ENCODE results near the gene PRRX2. TPM values are rescaled to one million over a fixed set of nuclear protein-coding genes. Genes with fewer than 3 reads are reported as not detected.

The PRRX2 gene
- total and polyA plus RNA-seq, 4 donors: 0.03 to 0.08 TPM; not detected in 2

DNA sequence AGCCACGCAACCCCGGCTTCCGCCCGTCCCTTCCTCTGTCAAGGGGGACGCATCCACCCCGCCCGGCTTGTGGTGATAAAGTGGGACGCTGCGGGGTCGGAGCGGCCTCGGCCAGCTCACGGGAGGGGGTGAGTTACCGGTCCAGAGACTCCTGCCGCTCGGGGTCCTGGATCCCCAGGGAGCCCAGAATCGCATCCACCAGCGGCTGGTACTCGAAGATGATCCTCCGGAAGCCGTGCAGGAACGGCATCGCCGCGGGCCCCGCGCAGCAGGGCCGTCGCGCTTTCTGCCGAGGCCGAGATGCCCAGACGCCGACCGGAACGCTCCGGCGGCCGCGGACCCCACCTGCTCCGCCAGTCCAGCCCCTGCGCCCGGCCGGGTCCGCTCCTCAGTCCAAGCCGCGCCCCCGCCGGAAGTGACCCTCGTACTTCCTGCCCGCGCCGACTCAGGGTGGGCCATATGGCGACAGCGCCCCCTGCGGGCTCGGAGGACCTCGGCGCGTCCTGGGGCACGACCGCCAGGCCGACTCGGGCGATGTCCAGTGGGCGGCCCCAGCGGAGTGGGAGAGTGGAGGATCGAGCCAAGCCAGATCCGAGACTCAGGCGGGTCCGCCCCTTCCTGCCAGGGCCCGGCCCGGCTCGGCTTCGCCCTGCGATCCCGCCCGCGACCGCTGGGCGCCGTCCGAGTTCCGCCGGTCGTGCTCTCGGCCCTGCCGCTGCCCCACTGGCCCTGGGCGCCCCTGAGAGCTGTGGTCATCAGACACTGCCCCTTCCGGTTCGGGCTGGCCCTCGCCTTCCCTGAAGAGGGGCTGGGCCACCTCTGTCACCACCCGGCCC lies 23.5 kb upstream of the PRRX2 start, which contains the start of gene ASB6:
ASB6 (minus strand) TSS at position 402 of the 836 bp plus-strand sequence; CDS start at position 250, 152 bp downstream.
- peak; percentile 100 for DNase-seq (ENCODE audit: low spot score)
- H3K9me3 ChIP-seq (ENCODE audit: control insufficient read depth in 4 of 4, low read length in 3 of 4): no peaks in the 10 kb centered on the region
- peak within 1 kb of the TSS; percentile 80 to 86 for H3K27ac ChIP-seq (ENCODE audit: low read depth in 1 of 2, low read length in 2 of 2)
- H3K27me3 ChIP-seq (ENCODE audit: control insufficient read depth in 4 of 4, insufficient read depth in 4 of 4, low read length in 3 of 4): no peaks in the 10 kb centered on the region
- peak within 1 kb of the TSS; percentile 62 to 83 (median 82) for H3K4me3 ChIP-seq (ENCODE audit: low read depth in 1 of 3, low read length in 3 of 3)
- no peak for TF ChIP-seq ATF3 (IDR thresholded peaks at IDR 0.05)
- TF ChIP-seq NR2F2 (IDR thresholded peaks at IDR 0.05): no peak
- peak in 1 of 2 donors; percentile 42 for TF ChIP-seq HNF4A (conservative IDR thresholded peaks at IDR 0.05)
- TF ChIP-seq TAF1 (conservative IDR thresholded peaks at IDR 0.05): no peak
- TF ChIP-seq, protein P1, sequence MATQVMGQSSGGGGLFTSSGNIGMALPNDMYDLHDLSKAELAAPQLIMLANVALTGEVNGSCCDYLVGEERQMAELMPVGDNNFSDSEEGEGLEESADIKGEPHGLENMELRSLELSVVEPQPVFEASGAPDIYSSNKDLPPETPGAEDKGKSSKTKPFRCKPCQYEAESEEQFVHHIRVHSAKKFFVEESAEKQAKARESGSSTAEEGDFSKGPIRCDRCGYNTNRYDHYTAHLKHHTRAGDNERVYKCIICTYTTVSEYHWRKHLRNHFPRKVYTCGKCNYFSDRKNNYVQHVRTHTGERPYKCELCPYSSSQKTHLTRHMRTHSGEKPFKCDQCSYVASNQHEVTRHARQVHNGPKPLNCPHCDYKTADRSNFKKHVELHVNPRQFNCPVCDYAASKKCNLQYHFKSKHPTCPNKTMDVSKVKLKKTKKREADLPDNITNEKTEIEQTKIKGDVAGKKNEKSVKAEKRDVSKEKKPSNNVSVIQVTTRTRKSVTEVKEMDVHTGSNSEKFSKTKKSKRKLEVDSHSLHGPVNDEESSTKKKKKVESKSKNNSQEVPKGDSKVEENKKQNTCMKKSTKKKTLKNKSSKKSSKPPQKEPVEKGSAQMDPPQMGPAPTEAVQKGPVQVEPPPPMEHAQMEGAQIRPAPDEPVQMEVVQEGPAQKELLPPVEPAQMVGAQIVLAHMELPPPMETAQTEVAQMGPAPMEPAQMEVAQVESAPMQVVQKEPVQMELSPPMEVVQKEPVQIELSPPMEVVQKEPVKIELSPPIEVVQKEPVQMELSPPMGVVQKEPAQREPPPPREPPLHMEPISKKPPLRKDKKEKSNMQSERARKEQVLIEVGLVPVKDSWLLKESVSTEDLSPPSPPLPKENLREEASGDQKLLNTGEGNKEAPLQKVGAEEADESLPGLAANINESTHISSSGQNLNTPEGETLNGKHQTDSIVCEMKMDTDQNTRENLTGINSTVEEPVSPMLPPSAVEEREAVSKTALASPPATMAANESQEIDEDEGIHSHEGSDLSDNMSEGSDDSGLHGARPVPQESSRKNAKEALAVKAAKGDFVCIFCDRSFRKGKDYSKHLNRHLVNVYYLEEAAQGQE (IDR thresholded peaks at IDR 0.05): peak; percentile 86
- TF ChIP-seq GABPA (IDR thresholded peaks at IDR 0.05 in 1 of 2, conservative IDR thresholded peaks at IDR 0.05 in 1 of 2): peak; percentile 83 to 95
- TF ChIP-seq FOXA2 (IDR thresholded peaks at IDR 0.05): no peak
- TF ChIP-seq RAD21 (IDR thresholded peaks at IDR 0.05): peak; percentile 74 to 85
- TF ChIP-seq SP1 (IDR thresholded peaks at IDR 0.05): peak; percentile 74
- TF ChIP-seq CTCF (IDR thresholded peaks at IDR 0.05; ENCODE audit: low read depth, low read length, missing input control): peak; percentile 99
- TF ChIP-seq RXRA (IDR thresholded peaks at IDR 0.05): peak; percentile 34 to 57
- peak; percentile 80 for TF ChIP-seq FOXA1 (IDR thresholded peaks at IDR 0.05)
- TF ChIP-seq, protein P2, sequence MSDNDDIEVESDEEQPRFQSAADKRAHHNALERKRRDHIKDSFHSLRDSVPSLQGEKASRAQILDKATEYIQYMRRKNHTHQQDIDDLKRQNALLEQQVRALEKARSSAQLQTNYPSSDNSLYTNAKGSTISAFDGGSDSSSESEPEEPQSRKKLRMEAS (IDR thresholded peaks at IDR 0.05): no peak
- peak in 1 of 2 donors; percentile 17 for TF ChIP-seq JUND (IDR thresholded peaks at IDR 0.05)
- TF ChIP-seq EGR1 (IDR thresholded peaks at IDR 0.05; ENCODE audit: low read depth in 2 of 2): no peak
- TF ChIP-seq, protein P3, sequence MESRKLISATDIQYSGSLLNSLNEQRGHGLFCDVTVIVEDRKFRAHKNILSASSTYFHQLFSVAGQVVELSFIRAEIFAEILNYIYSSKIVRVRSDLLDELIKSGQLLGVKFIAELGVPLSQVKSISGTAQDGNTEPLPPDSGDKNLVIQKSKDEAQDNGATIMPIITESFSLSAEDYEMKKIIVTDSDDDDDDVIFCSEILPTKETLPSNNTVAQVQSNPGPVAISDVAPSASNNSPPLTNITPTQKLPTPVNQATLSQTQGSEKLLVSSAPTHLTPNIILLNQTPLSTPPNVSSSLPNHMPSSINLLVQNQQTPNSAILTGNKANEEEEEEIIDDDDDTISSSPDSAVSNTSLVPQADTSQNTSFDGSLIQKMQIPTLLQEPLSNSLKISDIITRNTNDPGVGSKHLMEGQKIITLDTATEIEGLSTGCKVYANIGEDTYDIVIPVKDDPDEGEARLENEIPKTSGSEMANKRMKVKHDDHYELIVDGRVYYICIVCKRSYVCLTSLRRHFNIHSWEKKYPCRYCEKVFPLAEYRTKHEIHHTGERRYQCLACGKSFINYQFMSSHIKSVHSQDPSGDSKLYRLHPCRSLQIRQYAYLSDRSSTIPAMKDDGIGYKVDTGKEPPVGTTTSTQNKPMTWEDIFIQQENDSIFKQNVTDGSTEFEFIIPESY (IDR thresholded peaks at IDR 0.05): no peak
- TF ChIP-seq HNF4G (IDR thresholded peaks at IDR 0.05): no peak
- TF ChIP-seq YY1 (IDR thresholded peaks at IDR 0.05): no peak
- H3K9ac ChIP-seq (ENCODE audit: low read depth in 1 of 2, low read length in 2 of 2): peak within 1 kb of the TSS; percentile 50 to 60
- peaks cover 0 to 23% (median 7%) of the 10 kb centered on the region in 4 donors for H3K36me3 ChIP-seq (ENCODE audit: control insufficient read depth in 4 of 4, insufficient read depth in 3 of 4, low read depth in 1 of 4, low read length in 3 of 4)
- peaks cover 4 to 27% (median 21%) of the 10 kb centered on the region in 4 donors for H3K4me1 ChIP-seq (ENCODE audit: control insufficient read depth in 4 of 4, insufficient read depth in 4 of 4, low read length in 3 of 4)
- under 1% methylated on average over 93 of the region's 93 CpGs for WGBS

All from liver (tissue), 9 donors.